ENCODE measurements around the gene KCTD15. TPM values are rescaled to one million over a fixed set of nuclear protein-coding genes. Genes with fewer than 3 reads are reported as not detected.
A peak's percentile ranks its signal among the peaks of the same experiment; 100 is the strongest.

The KCTD15 gene
- total RNA-seq (3.4 TPM), polyA plus RNA-seq (6.2 TPM)
- long read RNA-seq, donor 1: 0 reads
- long read RNA-seq, donor 2: 0 reads
- long read RNA-seq, donor 3, partial matches to known transcripts: 0 of 1 reads
- long read RNA-seq, donor 3, other reads (novel, unspliced or antisense): 0 of 1 reads
- long read RNA-seq, donor 4, partial matches to known transcripts: 0 of 2 reads
- long read RNA-seq, donor 4, other reads (novel, unspliced or antisense): 0 of 2 reads
- long read RNA-seq, donor 5: 0 reads
- long read RNA-seq, donor 6: 0 reads
- long read RNA-seq, donor 7: 0 reads
- long read RNA-seq, donor 8: 0 reads
- long read RNA-seq, donor 9: 0 reads
- long read RNA-seq, donor 10: 0 reads

- WGBS: under 1% methylated on average over 86 of the region's 92 CpGs
- Histone ChIP-seq H3K27me3 (ENCODE audit: control insufficient read depth in 2 of 2, insufficient read depth in 1 of 2, low read length in 1 of 2) (peaks cover 44 to 65% of the 10 kb centered on the region in 2 donors), H3K4me3 (ENCODE audit: low read length in 2 of 2) (peak within 1 kb of the TSS; percentile 30 to 46), H3K36me3 (ENCODE audit: control insufficient read depth in 2 of 2, insufficient read depth in 2 of 2, low read length in 1 of 2) (no peaks in the 10 kb centered on the region), H3K9me3 (ENCODE audit: control insufficient read depth in 2 of 2, insufficient read depth in 1 of 2, low read length in 1 of 2) (no peaks in the 10 kb centered on the region), H3K4me1 (ENCODE audit: control insufficient read depth in 2 of 2, insufficient read depth in 2 of 2, low read length in 2 of 2) (peaks cover 3% of the 10 kb centered on the region in 2 donors), H3K27ac (ENCODE audit: low read depth in 1 of 2, low read length in 1 of 2) (peak within 1 kb of the TSS in 1 of 2 donors; percentile 60)
- peak in 1 of 9 donors; percentile 12 for DNase-seq (ENCODE audit: low read depth in 6 of 9, low spot score in 9 of 9)
These were observed at the start of gene KCTD15 for GRCh38 chr19:33796164-33796875. Gene KCTD15, plus strand, starts transcription at chr19:33796870. Its CDS starts 3,585 bp downstream, at chr19:33800455.

- Histone ChIP-seq H3K4me3 (ENCODE audit: low read length in 2 of 2) (no peak overlapping the region), H3K27ac (ENCODE audit: low read depth in 1 of 2, low read length in 1 of 2) (no peak overlapping the region), H3K27me3 (ENCODE audit: control insufficient read depth in 2 of 2, insufficient read depth in 1 of 2, low read length in 1 of 2) (no peaks in the 10 kb centered on the region), H3K4me1 (ENCODE audit: control insufficient read depth in 2 of 2, insufficient read depth in 2 of 2, low read length in 2 of 2) (no peaks in the 10 kb centered on the region), H3K36me3 (ENCODE audit: control insufficient read depth in 2 of 2, insufficient read depth in 2 of 2, low read length in 1 of 2) (no peaks in the 10 kb centered on the region), H3K9me3 (ENCODE audit: control insufficient read depth in 2 of 2, insufficient read depth in 1 of 2, low read length in 1 of 2) (no peaks in the 10 kb centered on the region)
- WGBS: 67% methylated on average over 4 of the region's 4 CpGs
- no peak for DNase-seq (ENCODE audit: low read depth in 6 of 9, low spot score in 9 of 9)
These were observed 49.4 kb upstream of the KCTD15 start for GRCh38 chr19:33747273-33747672.

- H3K4me3 ChIP-seq (ENCODE audit: low read length in 2 of 2): no peak overlapping the region
- WGBS: 94% methylated on average over 8 of the region's 8 CpGs
- H3K4me1 ChIP-seq (ENCODE audit: control insufficient read depth in 2 of 2, insufficient read depth in 2 of 2, low read length in 2 of 2): no peaks in the 10 kb centered on the region
- no peaks in the 10 kb centered on the region for H3K27me3 ChIP-seq (ENCODE audit: control insufficient read depth in 2 of 2, insufficient read depth in 1 of 2, low read length in 1 of 2)
- DNase-seq (ENCODE audit: low read depth in 6 of 9, low spot score in 9 of 9): no peak
- no peaks in the 10 kb centered on the region for H3K36me3 ChIP-seq (ENCODE audit: control insufficient read depth in 2 of 2, insufficient read depth in 2 of 2, low read length in 1 of 2)
- H3K27ac ChIP-seq (ENCODE audit: low read depth in 1 of 2, low read length in 1 of 2): no peak overlapping the region
- no peaks in the 10 kb centered on the region for H3K9me3 ChIP-seq (ENCODE audit: control insufficient read depth in 2 of 2, insufficient read depth in 1 of 2, low read length in 1 of 2)
These were observed 48.4 kb upstream of the KCTD15 start for GRCh38 chr19:33748231-33748630.

GRCh38 chr19:33749016-33749415 is 47.7 kb upstream of the KCTD15 start:
- Histone ChIP-seq H3K4me1 (ENCODE audit: control insufficient read depth in 2 of 2, insufficient read depth in 2 of 2, low read length in 2 of 2) (no peaks in the 10 kb centered on the region), H3K4me3 (ENCODE audit: low read length in 2 of 2) (no peak overlapping the region), H3K27me3 (ENCODE audit: control insufficient read depth in 2 of 2, insufficient read depth in 1 of 2, low read length in 1 of 2) (no peaks in the 10 kb centered on the region), H3K9me3 (ENCODE audit: control insufficient read depth in 2 of 2, insufficient read depth in 1 of 2, low read length in 1 of 2) (no peaks in the 10 kb centered on the region), H3K36me3 (ENCODE audit: control insufficient read depth in 2 of 2, insufficient read depth in 2 of 2, low read length in 1 of 2) (no peaks in the 10 kb centered on the region), H3K27ac (ENCODE audit: low read depth in 1 of 2, low read length in 1 of 2) (no peak overlapping the region)
- 87% methylated on average over 3 of the region's 3 CpGs for WGBS
- no peak for DNase-seq (ENCODE audit: low read depth in 6 of 9, low spot score in 9 of 9)

GRCh38 chr19:33749619-33750175 is 47.0 kb upstream of the KCTD15 start:
- 94% methylated on average over 12 of the region's 12 CpGs for WGBS
- H3K4me1 ChIP-seq (ENCODE audit: control insufficient read depth in 2 of 2, insufficient read depth in 2 of 2, low read length in 2 of 2): no peaks in the 10 kb centered on the region
- no peak overlapping the region for H3K4me3 ChIP-seq (ENCODE audit: low read length in 2 of 2)
- no peak for DNase-seq (ENCODE audit: low read depth in 6 of 9, low spot score in 9 of 9)
- H3K27ac ChIP-seq (ENCODE audit: low read depth in 1 of 2, low read length in 1 of 2): no peak overlapping the region
- H3K27me3 ChIP-seq (ENCODE audit: control insufficient read depth in 2 of 2, insufficient read depth in 1 of 2, low read length in 1 of 2): no peaks in the 10 kb centered on the region
- H3K9me3 ChIP-seq (ENCODE audit: control insufficient read depth in 2 of 2, insufficient read depth in 1 of 2, low read length in 1 of 2): no peaks in the 10 kb centered on the region
- no peaks in the 10 kb centered on the region for H3K36me3 ChIP-seq (ENCODE audit: control insufficient read depth in 2 of 2, insufficient read depth in 2 of 2, low read length in 1 of 2)

- H3K27me3 ChIP-seq (ENCODE audit: control insufficient read depth in 2 of 2, insufficient read depth in 1 of 2, low read length in 1 of 2): no peaks in the 10 kb centered on the region
- no peaks in the 10 kb centered on the region for H3K4me1 ChIP-seq (ENCODE audit: control insufficient read depth in 2 of 2, insufficient read depth in 2 of 2, low read length in 2 of 2)
- 84% methylated on average over 18 of the region's 18 CpGs for whole genome bisulfite sequencing
These were observed 45.9 kb upstream of the KCTD15 start for GRCh38 chr19:33750587-33751435.

GRCh38 chr19:33751436-33751770 is 45.3 kb upstream of the KCTD15 start:
- Histone ChIP-seq H3K27me3 (ENCODE audit: control insufficient read depth in 2 of 2, insufficient read depth in 1 of 2, low read length in 1 of 2) (no peaks in the 10 kb centered on the region), H3K27ac (ENCODE audit: low read depth in 1 of 2, low read length in 1 of 2) (no peak overlapping the region), H3K9me3 (ENCODE audit: control insufficient read depth in 2 of 2, insufficient read depth in 1 of 2, low read length in 1 of 2) (no peaks in the 10 kb centered on the region), H3K36me3 (ENCODE audit: control insufficient read depth in 2 of 2, insufficient read depth in 2 of 2, low read length in 1 of 2) (no peaks in the 10 kb centered on the region), H3K4me3 (ENCODE audit: low read length in 2 of 2) (no peak overlapping the region), H3K4me1 (ENCODE audit: control insufficient read depth in 2 of 2, insufficient read depth in 2 of 2, low read length in 2 of 2) (no peaks in the 10 kb centered on the region)
- no peak for DNase-seq (ENCODE audit: low read depth in 6 of 9, low spot score in 9 of 9)
- 87% methylated on average over 5 of the region's 5 CpGs for WGBS

More at GRCh38 chr19:33750587-33751435, 45.9 kb upstream of the KCTD15 start:
- H3K27ac ChIP-seq (ENCODE audit: low read depth in 1 of 2, low read length in 1 of 2): no peak overlapping the region
- no peaks in the 10 kb centered on the region for H3K36me3 ChIP-seq (ENCODE audit: control insufficient read depth in 2 of 2, insufficient read depth in 2 of 2, low read length in 1 of 2)
- no peak for DNase-seq (ENCODE audit: low read depth in 6 of 9, low spot score in 9 of 9)
- H3K9me3 ChIP-seq (ENCODE audit: control insufficient read depth in 2 of 2, insufficient read depth in 1 of 2, low read length in 1 of 2): no peaks in the 10 kb centered on the region
- H3K4me3 ChIP-seq (ENCODE audit: low read length in 2 of 2): no peak overlapping the region

GRCh38 chr19:33752018-33752800 is 44.5 kb upstream of the KCTD15 start:
- no peak for DNase-seq (ENCODE audit: low read depth in 6 of 9, low spot score in 9 of 9)
- H3K4me1 ChIP-seq (ENCODE audit: control insufficient read depth in 2 of 2, insufficient read depth in 2 of 2, low read length in 2 of 2): no peaks in the 10 kb centered on the region
- WGBS: 81% methylated on average over 27 of the region's 27 CpGs

More at GRCh38 chr19:33752018-33752800, 44.5 kb upstream of the KCTD15 start:
- Histone ChIP-seq H3K27me3 (ENCODE audit: control insufficient read depth in 2 of 2, insufficient read depth in 1 of 2, low read length in 1 of 2) (no peaks in the 10 kb centered on the region), H3K36me3 (ENCODE audit: control insufficient read depth in 2 of 2, insufficient read depth in 2 of 2, low read length in 1 of 2) (no peaks in the 10 kb centered on the region), H3K9me3 (ENCODE audit: control insufficient read depth in 2 of 2, insufficient read depth in 1 of 2, low read length in 1 of 2) (no peaks in the 10 kb centered on the region), H3K4me3 (ENCODE audit: low read length in 2 of 2) (no peak overlapping the region), H3K27ac (ENCODE audit: low read depth in 1 of 2, low read length in 1 of 2) (no peak overlapping the region)
